K562 treated with DMSO at 1 percent for 4 hours (cell line): ENCODE measurements around the gene AFG3L2. TPM values are rescaled to one million over a fixed set of nuclear protein-coding genes. Genes with fewer than 3 reads are reported as not detected.

Experiments used
- total RNA-seq: library from RNA; unstranded; fragments of 300-600 nt; gene quantifications from 2 replicates; pipeline ENCODE4 v1.2.3, GENCODE V29; 2022; ENCODE audit not compliant: insufficient read depth

Gene AFG3L2
- total RNA-seq: 41.6 and 47.5 TPM in 2 replicates

GRCh38 chr18:12376754-12377555 lies at the start of gene AFG3L2:
Gene AFG3L2 (minus strand): TSS chr18:12377227. CDS start chr18:12377082, 145 bp downstream.

GRCh38 chr18:12307701-12308385 lies 69.2 kb downstream of the AFG3L2 start, which contains the start of gene TUBB6:
Gene TUBB6 (plus strand): TSS chr18:12308241. CDS start chr18:12308293, 52 bp downstream.

Other genes starting within 250 kb of the AFG3L2 start
- gene CIDEA, start 122.9 kb downstream of the AFG3L2 start, total RNA-seq: not detected in 2 replicates
- gene TUBB6, start 69.0 kb downstream of the AFG3L2 start, total RNA-seq: 138 and 143 TPM in 2 replicates
- 1.9 and 2.7 TPM in 2 replicates for gene PRELID3A, start 30.7 kb upstream of the AFG3L2 start, total RNA-seq